Kidney glomerular epithelial cell (primary cell): ENCODE data around the gene NELFB.

Experiments
- DNase-seq: peaks from one replicate; lab custom pipeline; 2025; lab: John Stamatoyannopoulos, UW

The NELFB gene

GRCh38 chr9:137223078-137223970, 31.8 kb upstream of the NELFB start:
- DNase-seq: peak; percentile 93

GRCh38 chr9:137224830-137225694, 30.1 kb upstream of the NELFB start, which contains the start of gene CYSRT1:
TSS of gene CYSRT1 (plus strand) at chr9:137225174. CDS start at chr9:137225622, 448 bp downstream.
- no peak for DNase-seq

- no peak for DNase-seq
Measured at GRCh38 chr9:137225699-137226331, 29.3 kb upstream of the NELFB start.

GRCh38 chr9:137226338-137227053, 28.6 kb upstream of the NELFB start:
- no peak for DNase-seq

GRCh38 chr9:137227054-137227852, 27.9 kb upstream of the NELFB start, which contains the start of gene RNF224:
TSS of gene RNF224 (plus strand) at chr9:137227502. CDS start at chr9:137228336, 834 bp downstream.
- DNase-seq: peak; percentile 71

- no peak for DNase-seq
Measured at GRCh38 chr9:137227853-137228505, 27.1 kb upstream of the NELFB start.

GRCh38 chr9:137228506-137228967, 26.6 kb upstream of the NELFB start:
- DNase-seq: no peak

GRCh38 chr9:137228968-137229896, 25.9 kb upstream of the NELFB start:
- DNase-seq: no peak

GRCh38 chr9:137229903-137230704, 25.0 kb upstream of the NELFB start:
- no peak for DNase-seq

- no peak for DNase-seq
Measured at GRCh38 chr9:137230705-137231371, 24.3 kb upstream of the NELFB start, which contains the start of gene SLC34A3. TSS of gene SLC34A3 (plus strand) at chr9:137230901. CDS start at chr9:137231703, 802 bp downstream.

- DNase-seq: no peak
Measured at GRCh38 chr9:137231372-137232039, 23.6 kb upstream of the NELFB start.

- no peak for DNase-seq
Measured at GRCh38 chr9:137232101-137232500, 23.0 kb upstream of the NELFB start.

GRCh38 chr9:137232510-137232909, 22.6 kb upstream of the NELFB start:
- no peak for DNase-seq

- DNase-seq: no peak
Measured at GRCh38 chr9:137233143-137233980, 21.8 kb upstream of the NELFB start.

GRCh38 chr9:137234055-137234697, 21.0 kb upstream of the NELFB start:
- no peak for DNase-seq
